ENCODE measurements around the gene TBCK.
"Not testable (repeated sequence)": the region's sequence is repeated elsewhere in the genome, so short reads cannot be mapped to it uniquely, and the experiment has no call there.

Gene TBCK

DNA sequence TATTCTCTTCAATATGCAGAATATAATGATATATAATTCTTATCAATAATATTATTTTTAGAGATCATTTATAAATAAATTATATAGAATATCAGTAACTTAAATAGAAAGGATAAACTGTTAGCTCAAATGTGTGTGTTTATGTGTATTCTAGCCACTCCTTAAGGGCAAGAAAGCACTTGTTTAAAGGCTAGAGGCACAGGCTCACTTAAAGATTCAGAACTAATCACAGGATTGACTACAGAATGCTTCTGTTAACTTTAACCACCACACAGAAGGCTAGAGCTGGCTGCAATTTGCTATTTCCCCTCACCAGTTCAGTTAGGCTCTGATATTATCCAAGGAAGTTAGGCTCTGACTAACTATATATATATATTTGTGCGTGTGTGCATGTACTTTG lies 69.6 kb downstream of the TBCK start:
- TF ChIP-seq, protein P1, sequence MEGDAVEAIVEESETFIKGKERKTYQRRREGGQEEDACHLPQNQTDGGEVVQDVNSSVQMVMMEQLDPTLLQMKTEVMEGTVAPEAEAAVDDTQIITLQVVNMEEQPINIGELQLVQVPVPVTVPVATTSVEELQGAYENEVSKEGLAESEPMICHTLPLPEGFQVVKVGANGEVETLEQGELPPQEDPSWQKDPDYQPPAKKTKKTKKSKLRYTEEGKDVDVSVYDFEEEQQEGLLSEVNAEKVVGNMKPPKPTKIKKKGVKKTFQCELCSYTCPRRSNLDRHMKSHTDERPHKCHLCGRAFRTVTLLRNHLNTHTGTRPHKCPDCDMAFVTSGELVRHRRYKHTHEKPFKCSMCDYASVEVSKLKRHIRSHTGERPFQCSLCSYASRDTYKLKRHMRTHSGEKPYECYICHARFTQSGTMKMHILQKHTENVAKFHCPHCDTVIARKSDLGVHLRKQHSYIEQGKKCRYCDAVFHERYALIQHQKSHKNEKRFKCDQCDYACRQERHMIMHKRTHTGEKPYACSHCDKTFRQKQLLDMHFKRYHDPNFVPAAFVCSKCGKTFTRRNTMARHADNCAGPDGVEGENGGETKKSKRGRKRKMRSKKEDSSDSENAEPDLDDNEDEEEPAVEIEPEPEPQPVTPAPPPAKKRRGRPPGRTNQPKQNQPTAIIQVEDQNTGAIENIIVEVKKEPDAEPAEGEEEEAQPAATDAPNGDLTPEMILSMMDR (IDR thresholded peaks at IDR 0.05; ENCODE audit: low read depth, low read length) = no peak
- DNase-seq (ENCODE audit: low read depth in 2 of 2) = no peak

DNA sequence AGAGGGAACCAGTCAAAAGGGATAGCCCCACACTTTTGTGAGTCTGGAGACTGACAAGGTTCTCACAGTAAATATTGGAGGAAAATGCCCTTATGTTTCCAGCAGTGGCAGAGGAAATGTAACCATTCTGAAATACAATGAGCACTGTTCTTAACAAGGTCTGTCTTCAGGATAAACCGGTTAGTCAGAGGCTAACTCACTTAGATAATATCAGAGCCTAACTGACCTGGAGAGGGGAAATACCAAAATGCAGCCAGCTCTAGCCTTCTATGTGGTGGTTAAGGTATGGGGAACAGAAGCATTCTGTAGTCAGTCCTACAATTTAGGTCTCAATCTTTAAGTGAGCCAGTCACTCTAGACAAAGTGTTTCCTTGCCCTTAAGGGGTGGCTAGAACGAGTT lies 70.8 kb downstream of the TBCK start:
- TF ChIP-seq, protein P1 (IDR thresholded peaks at IDR 0.05; ENCODE audit: low read depth, low read length) = no peak
- DNase-seq (ENCODE audit: low read depth in 2 of 2) = peak in 1 of 2 donors; percentile 8
- H3K4me3 ChIP-seq (replicated peaks in 1 of 2; ENCODE audit: low read depth in 2 of 2, low read length in 2 of 2) = no peak overlapping the region

More for the DNA sequence above, 69.6 kb downstream of the TBCK start:
- H3K4me3 ChIP-seq (replicated peaks in 1 of 2; ENCODE audit: low read depth in 2 of 2, low read length in 2 of 2) = no peak overlapping the region

DNA sequence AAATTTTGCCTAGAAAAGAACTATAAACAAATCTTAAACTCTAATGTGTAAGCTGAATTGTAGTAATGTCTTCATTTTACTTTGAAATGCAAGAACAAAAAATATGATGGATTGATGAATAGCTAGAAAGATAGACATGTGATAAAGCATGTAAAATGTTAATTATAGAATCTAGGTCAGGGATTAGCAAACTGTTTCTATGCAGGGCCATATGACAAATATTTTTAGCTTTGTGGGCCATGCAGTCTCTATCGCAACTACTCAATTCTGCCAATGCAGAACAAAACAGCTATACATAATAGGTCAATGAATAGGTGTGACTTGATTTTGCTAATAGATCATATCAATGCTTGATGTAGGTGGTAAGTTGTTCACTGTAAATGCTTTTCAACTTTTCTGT lies 75.3 kb downstream of the TBCK start:
- H3K4me3 ChIP-seq (replicated peaks in 1 of 2; ENCODE audit: low read depth in 2 of 2, low read length in 2 of 2) = no peak overlapping the region
- DNase-seq (ENCODE audit: low read depth in 2 of 2) = no peak
- TF ChIP-seq, protein P1 (IDR thresholded peaks at IDR 0.05; ENCODE audit: low read depth, low read length) = no peak

DNA sequence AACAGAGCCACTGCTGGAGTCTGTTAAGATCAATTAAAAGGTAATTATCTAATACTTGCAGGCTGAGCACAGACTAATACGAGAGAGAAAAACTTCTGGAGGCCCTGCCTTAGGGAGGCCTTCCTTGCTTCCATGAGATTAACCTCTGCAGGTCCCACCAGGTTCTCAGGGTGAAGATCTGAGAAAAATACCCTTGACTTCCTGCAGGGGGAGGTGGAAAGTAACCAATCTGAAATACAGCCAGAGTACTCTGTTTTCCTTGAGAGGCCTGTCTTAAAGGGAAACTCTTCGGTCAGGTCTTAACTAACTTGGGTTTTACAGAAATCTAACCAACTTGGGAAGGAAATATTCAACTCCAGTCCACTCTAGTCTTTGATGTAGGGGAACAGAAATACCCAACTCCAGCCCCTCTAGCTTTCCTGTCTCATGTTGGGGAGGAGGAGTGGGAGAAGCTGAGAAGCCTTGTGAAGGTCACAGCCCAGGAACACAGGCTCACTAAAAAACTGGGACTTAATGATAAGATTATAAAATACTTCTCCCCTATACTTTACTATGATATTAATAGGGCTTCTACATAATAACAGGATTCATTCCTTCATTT lies 77.1 kb downstream of the TBCK start:
- DNase-seq (ENCODE audit: low read depth in 2 of 2) = peak; percentile 56 to 69
- no peak overlapping the region for H3K4me3 ChIP-seq (replicated peaks in 1 of 2; ENCODE audit: low read depth in 2 of 2, low read length in 2 of 2)
- TF ChIP-seq, protein P1 (IDR thresholded peaks at IDR 0.05; ENCODE audit: low read depth, low read length) = peak; percentile 78

DNA sequence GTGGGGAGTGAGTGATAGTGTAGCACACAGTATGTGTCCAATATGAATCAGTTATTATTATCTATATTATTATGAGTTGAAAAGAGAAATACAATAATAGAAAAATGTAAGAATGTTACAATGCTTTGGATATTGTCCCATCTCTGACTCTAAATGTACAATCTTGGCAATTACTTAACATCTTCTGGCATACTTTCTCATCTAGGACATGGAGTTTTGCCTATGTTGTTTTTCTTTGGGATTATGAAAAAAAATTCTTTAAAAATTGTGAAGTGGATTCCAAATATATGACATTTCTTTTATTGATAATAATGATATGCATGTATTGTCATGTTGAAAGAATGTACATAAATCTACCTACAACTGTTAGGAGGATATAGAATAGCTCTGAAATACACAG lies 84.1 kb downstream of the TBCK start:
- TF ChIP-seq, protein P1 (IDR thresholded peaks at IDR 0.05; ENCODE audit: low read depth, low read length) = no peak
- DNase-seq (ENCODE audit: low read depth in 2 of 2) = peak in 1 of 2 donors; percentile 12

DNA sequence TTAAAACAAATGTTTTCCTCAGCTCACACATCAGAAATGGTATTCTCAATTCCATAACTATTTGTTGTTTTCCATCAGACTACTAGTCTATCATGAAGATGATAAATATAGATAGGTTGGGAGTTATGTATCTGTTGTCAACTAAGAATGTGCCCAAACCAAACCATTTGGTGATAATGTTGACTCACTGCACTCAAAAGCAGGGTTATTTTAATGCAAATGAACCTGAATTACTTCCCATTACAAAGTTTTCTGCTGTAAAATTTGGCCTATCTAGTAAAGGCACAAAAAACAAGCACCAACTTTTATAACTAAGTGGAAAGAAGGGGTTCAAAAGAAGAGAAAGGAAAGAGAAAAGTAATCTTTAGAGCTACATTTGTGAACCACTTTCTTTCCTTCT lies 93.5 kb downstream of the TBCK start:
- no peak for DNase-seq (ENCODE audit: low read depth in 2 of 2)
- no peak overlapping the region for H3K4me3 ChIP-seq (replicated peaks in 1 of 2; ENCODE audit: low read depth in 2 of 2, low read length in 2 of 2)
- TF ChIP-seq, protein P1 (IDR thresholded peaks at IDR 0.05; ENCODE audit: low read depth, low read length) = no peak

More for the DNA sequence above, 84.1 kb downstream of the TBCK start:
- H3K4me3 ChIP-seq (replicated peaks in 1 of 2; ENCODE audit: low read depth in 2 of 2, low read length in 2 of 2) = no peak overlapping the region

DNA sequence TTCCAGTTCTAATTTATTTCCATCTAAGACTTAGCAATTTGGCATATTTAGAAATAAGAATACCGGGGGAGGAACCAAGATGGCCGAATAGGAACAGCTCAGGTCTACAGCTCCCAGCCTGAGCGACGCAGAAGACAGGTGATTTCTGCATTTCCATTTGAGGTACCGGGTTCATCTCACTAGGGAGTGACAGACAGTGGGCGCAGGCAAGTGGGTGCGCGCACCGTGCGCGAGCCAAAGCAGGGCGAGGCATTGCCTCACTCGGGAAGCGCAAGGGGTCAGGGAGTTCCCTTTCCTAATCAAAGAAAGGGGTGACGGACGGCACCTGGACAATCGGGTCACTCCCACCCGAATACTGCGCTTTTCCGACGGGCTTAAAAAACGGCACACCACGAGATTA lies 102.7 kb downstream of the TBCK start:
- H3K4me3 ChIP-seq (replicated peaks in 1 of 2; ENCODE audit: low read depth in 2 of 2, low read length in 2 of 2); DNase-seq (ENCODE audit: low read depth in 2 of 2): not testable (repeated sequence)
